Measurements from ENCODE around the gene NFKBIZ. TPM values are rescaled to one million over a fixed set of nuclear protein-coding genes. Genes with fewer than 3 reads are reported as not detected.

The NFKBIZ gene
- polyA plus RNA-seq, 1 of the 3 experiments (the other 2 are of a cell fraction): 59.9 TPM

DNA sequence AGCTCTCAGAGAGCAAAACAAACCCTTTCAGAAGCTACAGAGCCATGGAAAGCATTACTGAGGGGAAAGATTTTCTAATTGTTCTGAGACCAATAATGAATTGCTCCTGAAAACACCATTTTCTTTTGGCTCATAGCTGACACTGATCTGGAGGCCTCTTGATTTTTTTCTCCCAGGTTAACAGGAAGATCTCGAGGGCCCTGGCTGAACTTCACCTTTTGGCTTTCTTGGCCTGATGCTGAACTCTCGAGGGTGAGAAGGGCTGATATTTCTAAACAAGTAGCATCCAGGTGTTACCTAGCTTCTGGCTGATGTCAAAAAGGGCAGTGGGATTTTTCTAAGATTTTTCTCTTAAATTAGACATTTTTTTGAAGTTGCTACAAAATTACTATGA lies 19.9 kb upstream of the NFKBIZ start:
- TF ChIP-seq FOXJ3 (CRISPR knock-in tag; IDR thresholded peaks at IDR 0.05) (no peak), TEAD4 (IDR thresholded peaks at IDR 0.05; ENCODE audit: borderline replicate concordance, insufficient read depth) (no peak), EZH2phosphoT487 (IDR thresholded peaks at IDR 0.05; ENCODE audit: borderline replicate concordance, low read depth) (no peak)
- Histone ChIP-seq H4K20me1 (ENCODE audit: insufficient read depth) (no peaks in the 10 kb centered on the region), H3K36me3 (replicated peaks in 1 of 2; ENCODE audit: control insufficient read depth in 1 of 2, insufficient read depth in 2 of 2, low read length in 1 of 2) (peaks cover 0 to 3% of the 10 kb centered on the region in 2 experiments), H3K9me2 (no peaks in the 10 kb centered on the region), H3K4me1 (ENCODE audit: control insufficient read depth in 1 of 2, insufficient read depth in 2 of 2, low read depth in 1 of 2, low read length in 1 of 2) (peaks cover 6 to 16% of the 10 kb centered on the region in 2 experiments), H3K27me3 (ENCODE audit: insufficient read depth) (no peaks in the 10 kb centered on the region), H3K9me3 (no peaks in the 10 kb centered on the region), H2AFZ (ENCODE audit: low read depth) (no peak overlapping the region), H3K4me2 (peak overlapping the region; percentile 90; the same call in 1 of the 2 replicates), H3F3A (replicated peaks; ENCODE audit: insufficient read depth) (peaks cover 17% of the 10 kb centered on the region), H3K79me2 (ENCODE audit: insufficient read depth) (peaks cover 11% of the 10 kb centered on the region; the same call in 1 of the 2 replicates), H3K4me3 (ENCODE audit: low read depth in 2 of 2, low read length in 1 of 2) (no peak overlapping the region; a peak in 1 of 4 replicates), H3K9ac (no peak overlapping the region), H3K27ac (ENCODE audit: low read depth in 2 of 2, low read length in 1 of 2) (peak overlapping the region in 1 of 2 experiments; percentile 88; a peak in 1 of 4 replicates)
- ChIA-PET CTCF (interaction anchor here (1.0 to 3.0 kb wide), 3 partner anchors 16 to 399 kb away, joined by 3 to 14 read pairs (median 3); no protein-coding TSS in a partner anchor), POLR2A (no interaction called here)
- WGBS (ENCODE audit: low lambda C conversion rate): 93% methylated on average over 2 of the region's 2 CpGs
- DNase-seq: no peak

DNA sequence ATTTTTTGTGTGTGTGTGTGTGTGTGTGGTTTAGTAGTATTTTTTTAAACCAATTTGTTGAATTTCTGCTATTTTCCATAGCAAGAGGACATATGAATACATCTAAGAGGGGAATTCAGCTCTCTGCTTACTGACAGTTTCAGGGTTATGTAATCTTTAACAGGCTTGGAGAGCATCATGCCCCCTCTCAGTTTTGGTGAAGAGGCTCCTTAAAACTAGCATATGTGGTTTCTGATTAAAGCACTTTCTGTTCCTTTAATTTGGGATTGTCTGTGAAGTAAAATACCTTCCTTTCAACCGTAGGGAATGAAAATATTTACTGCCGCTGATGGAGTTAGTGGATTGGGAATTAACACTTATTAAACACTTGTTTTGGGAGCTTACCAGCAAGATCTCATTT lies 19.4 kb upstream of the NFKBIZ start:
- no peak for DNase-seq
- ChIA-PET POLR2A (no interaction called here), CTCF (interaction anchor here (1.0 to 3.0 kb wide), 3 partner anchors 16 to 399 kb away, joined by 3 to 14 read pairs (median 3); no protein-coding TSS in a partner anchor)
- no peak overlapping the region for H2AFZ ChIP-seq (ENCODE audit: low read depth)
- no peak overlapping the region for H3K4me3 ChIP-seq (ENCODE audit: low read depth in 2 of 2, low read length in 1 of 2)
- H3K9me3 ChIP-seq: no peaks in the 10 kb centered on the region
- H3K9ac ChIP-seq: no peak overlapping the region
- peak overlapping the region in 1 of 2 experiments; percentile 88; a peak in 1 of 4 replicates for H3K27ac ChIP-seq (ENCODE audit: low read depth in 2 of 2, low read length in 1 of 2)
- peaks cover 11% of the 10 kb centered on the region; the same call in 1 of the 2 replicates for H3K79me2 ChIP-seq (ENCODE audit: insufficient read depth)
- TF ChIP-seq, protein P1, sequence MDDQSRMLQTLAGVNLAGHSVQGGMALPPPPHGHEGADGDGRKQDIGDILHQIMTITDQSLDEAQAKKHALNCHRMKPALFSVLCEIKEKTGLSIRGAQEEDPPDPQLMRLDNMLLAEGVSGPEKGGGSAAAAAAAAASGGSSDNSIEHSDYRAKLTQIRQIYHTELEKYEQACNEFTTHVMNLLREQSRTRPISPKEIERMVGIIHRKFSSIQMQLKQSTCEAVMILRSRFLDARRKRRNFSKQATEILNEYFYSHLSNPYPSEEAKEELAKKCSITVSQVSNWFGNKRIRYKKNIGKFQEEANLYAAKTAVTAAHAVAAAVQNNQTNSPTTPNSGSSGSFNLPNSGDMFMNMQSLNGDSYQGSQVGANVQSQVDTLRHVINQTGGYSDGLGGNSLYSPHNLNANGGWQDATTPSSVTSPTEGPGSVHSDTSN (IDR thresholded peaks at IDR 0.05): no peak
- no peak for TF ChIP-seq NRF1 (IDR thresholded peaks at IDR 0.05; ENCODE audit: low read depth, low read length)
- TF ChIP-seq SMC3 (IDR thresholded peaks at IDR 0.05; ENCODE audit: low read depth, low read length): no peak
- TF ChIP-seq, protein P2, sequence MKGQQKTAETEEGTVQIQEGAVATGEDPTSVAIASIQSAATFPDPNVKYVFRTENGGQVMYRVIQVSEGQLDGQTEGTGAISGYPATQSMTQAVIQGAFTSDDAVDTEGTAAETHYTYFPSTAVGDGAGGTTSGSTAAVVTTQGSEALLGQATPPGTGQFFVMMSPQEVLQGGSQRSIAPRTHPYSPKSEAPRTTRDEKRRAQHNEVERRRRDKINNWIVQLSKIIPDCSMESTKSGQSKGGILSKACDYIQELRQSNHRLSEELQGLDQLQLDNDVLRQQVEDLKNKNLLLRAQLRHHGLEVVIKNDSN (IDR thresholded peaks at IDR 0.05; ENCODE audit: borderline replicate concordance, low read depth): no peak
- TF ChIP-seq NFIC (IDR thresholded peaks at IDR 0.05; ENCODE audit: borderline replicate concordance): no peak
- TF ChIP-seq RXRA (IDR thresholded peaks at IDR 0.05; ENCODE audit: borderline replicate concordance, low read depth): no peak
- no peak for TF ChIP-seq TEAD4 (IDR thresholded peaks at IDR 0.05; ENCODE audit: borderline replicate concordance, insufficient read depth)
- TF ChIP-seq RAD21 (IDR thresholded peaks at IDR 0.05; ENCODE audit: low read length): no peak
- TF ChIP-seq TAF1 (IDR thresholded peaks at IDR 0.05; ENCODE audit: borderline replicate concordance, low read depth, low read length): no peak
- no peak for TF ChIP-seq FOXM1 (IDR thresholded peaks at IDR 0.05; ENCODE audit: low read depth)
- no peak for TF ChIP-seq POLR2AphosphoS5 (IDR thresholded peaks at IDR 0.05; ENCODE audit: low read depth, low read length)
- WGBS (ENCODE audit: low lambda C conversion rate): 93% methylated on average over 2 of the region's 2 CpGs
- H3K9me2 ChIP-seq: no peaks in the 10 kb centered on the region
- H3K36me3 ChIP-seq (replicated peaks in 1 of 2; ENCODE audit: control insufficient read depth in 1 of 2, insufficient read depth in 2 of 2, low read length in 1 of 2): no peaks in the 10 kb centered on the region
- peak overlapping the region; percentile 90; the same call in 1 of the 2 replicates for H3K4me2 ChIP-seq
- no peaks in the 10 kb centered on the region for H3K27me3 ChIP-seq (ENCODE audit: insufficient read depth)
- peaks cover 6 to 12% of the 10 kb centered on the region in 2 experiments for H3K4me1 ChIP-seq (ENCODE audit: control insufficient read depth in 1 of 2, insufficient read depth in 2 of 2, low read depth in 1 of 2, low read length in 1 of 2)
- H4K20me1 ChIP-seq (ENCODE audit: insufficient read depth): no peaks in the 10 kb centered on the region
- H3F3A ChIP-seq (replicated peaks; ENCODE audit: insufficient read depth): peaks cover 17% of the 10 kb centered on the region

All from SK-N-SH (cell line).